Measurements from ENCODE around the gene DMWD.
A peak's percentile ranks its signal among the peaks of the same experiment; 100 is the strongest.

The DMWD gene

GRCh38 chr19:45793178-45793564 is 526 bp upstream of the DMWD start:
- H3K27ac ChIP-seq = no peak overlapping the region

GRCh38 chr19:45791744-45792469 is 738 bp downstream of the DMWD start:
- H3K27ac ChIP-seq = peak overlapping the region; percentile 76

More at GRCh38 chr19:45793178-45793564, 526 bp upstream of the DMWD start:
- TF ChIP-seq CTCF (conservative IDR thresholded peaks at IDR 0.05) (no peak), ZFX (IDR thresholded peaks at IDR 0.05) (no peak)

GRCh38 chr19:45790942-45791341 is 1.7 kb downstream of the DMWD start:
- no peak for TF ChIP-seq ZFX (IDR thresholded peaks at IDR 0.05)
- no peak for TF ChIP-seq CTCF (conservative IDR thresholded peaks at IDR 0.05)
- no peak overlapping the region for H3K27ac ChIP-seq

More at GRCh38 chr19:45791744-45792469, 738 bp downstream of the DMWD start:
- no peak for TF ChIP-seq CTCF (conservative IDR thresholded peaks at IDR 0.05)
- TF ChIP-seq ZFX (IDR thresholded peaks at IDR 0.05) = no peak

GRCh38 chr19:45789035-45789786 is 3.4 kb downstream of the DMWD start:
- no peak overlapping the region for H3K27ac ChIP-seq
- TF ChIP-seq CTCF (conservative IDR thresholded peaks at IDR 0.05) (no peak), ZFX (IDR thresholded peaks at IDR 0.05) (no peak)

GRCh38 chr19:45786533-45786894 is 6.1 kb downstream of the DMWD start:
- no peak overlapping the region for H3K27ac ChIP-seq
- TF ChIP-seq CTCF (conservative IDR thresholded peaks at IDR 0.05) (no peak), ZFX (IDR thresholded peaks at IDR 0.05) (no peak)

- no peak overlapping the region for H3K27ac ChIP-seq
- TF ChIP-seq ZFX (IDR thresholded peaks at IDR 0.05) = no peak
- no peak for TF ChIP-seq CTCF (conservative IDR thresholded peaks at IDR 0.05)
Measured at GRCh38 chr19:45785781-45786532, 6.7 kb downstream of the DMWD start.

- no peak overlapping the region for H3K27ac ChIP-seq
Measured at GRCh38 chr19:45785097-45785496, 7.5 kb downstream of the DMWD start.

More at GRCh38 chr19:45785097-45785496, 7.5 kb downstream of the DMWD start:
- no peak for TF ChIP-seq ZFX (IDR thresholded peaks at IDR 0.05)
- TF ChIP-seq CTCF (conservative IDR thresholded peaks at IDR 0.05) = no peak

Measured in C4-2B (cell line).